Tracheal epithelial cell (primary cell): ENCODE results near the gene SPATA31A6. TPM values are rescaled to one million over a fixed set of nuclear protein-coding genes. Genes with fewer than 3 reads are reported as not detected.

Experiments used
- total RNA-seq: library from RNA; depleted of rRNA; stranded (reverse); fragments of >200 nt; gene quantifications from 2 replicates; pipeline ENCODE4 v1.2.1, GENCODE V29; 2014

The SPATA31A6 gene
- under 0.01 TPM in 1 of 2 replicates, not detected in the other for total RNA-seq

GRCh38 chr9:42183359-42183758 is at the start of gene SPATA31A6:
Gene SPATA31A6, plus strand, starts transcription at chr9:42183659. Its CDS starts 29 bp downstream, at chr9:42183688.

Other genes with a start within 250 kb of the SPATA31A6 start
- gene CNTNAP3B, start 54.2 kb upstream of the SPATA31A6 start, total RNA-seq, result 4.6 and 9.8 TPM in 2 replicates